Loucy (cell line): ENCODE measurements around the gene LDB3.

Experiments
- H2AFZ ChIP-seq: fragments of 200-600 bp; sonication (generic); 2 replicates; pipeline ENCODE4 v1.6.0; 2016; ENCODE audit warnings: antibody characterized with exemption, mild to moderate bottlenecking, low read length, moderate library complexity
- H3F3A ChIP-seq: fragments of 200-600 bp; 2 replicates; pipeline ENCODE4 v1.6.0; 2016; ENCODE audit warnings: antibody characterized with exemption, low read depth, mild to moderate bottlenecking
- H3K27me3 ChIP-seq: fragments of 200-600 bp; sonication (generic); 2 replicates; pipeline ENCODE4 v1.6.1; 2014; ENCODE audit warnings: low read length, mild to moderate bottlenecking; ENCODE audit not compliant: insufficient read depth, poor library complexity, severe bottlenecking
- H3K36me3 ChIP-seq: fragments of 200-600 bp; sonication (generic); 2 replicates; pipeline ENCODE4 v1.6.1; 2016; ENCODE audit warnings: low read length; ENCODE audit not compliant: insufficient read depth
- H3K4me1 ChIP-seq: fragments of 200-600 bp; sonication (generic); 2 replicates; pipeline ENCODE4 v1.5.1; 2014; ENCODE audit warnings: low read length, mild to moderate bottlenecking; ENCODE audit not compliant: insufficient read depth, poor library complexity, severe bottlenecking
- H3K4me2 ChIP-seq: fragments of 200-600 bp; sonication (generic); 2 replicates; pipeline ENCODE4 v1.6.0; 2014; ENCODE audit warnings: antibody characterized with exemption, low read length, low read depth, mild to moderate bottlenecking; ENCODE audit not compliant: poor library complexity, severe bottlenecking
- H3K4me3 ChIP-seq: fragments of 200-600 bp; sonication (generic); 2 replicates; pipeline ENCODE4 v1.5.1; 2014; ENCODE audit warnings: low read length, mild to moderate bottlenecking, mixed read lengths; ENCODE audit not compliant: poor library complexity, severe bottlenecking
- H3K79me2 ChIP-seq: fragments of 200-600 bp; sonication (generic); 2 replicates; pipeline ENCODE4 v1.6.1; 2014; ENCODE audit warnings: low read length; ENCODE audit not compliant: insufficient read depth
- H3K9ac ChIP-seq: fragments of 200-600 bp; sonication (generic); 2 replicates; pipeline ENCODE4 v1.6.0; 2014; ENCODE audit warnings: mild to moderate bottlenecking, low read depth, low read length, moderate library complexity; ENCODE audit not compliant: poor library complexity, severe bottlenecking
- H3K9me2 ChIP-seq: fragments of 200-600 bp; sonication (generic); replicated peaks from 2 replicates; pipeline ENCODE4 v1.6.1; 2016; ENCODE audit warnings: low read depth, low read length, mixed read lengths
- H3K9me3 ChIP-seq: fragments of 200-600 bp; sonication (generic); 2 replicates; pipeline ENCODE4 v1.6.1; 2014; ENCODE audit warnings: mild to moderate bottlenecking, antibody characterized with exemption, low read length, low read depth; ENCODE audit not compliant: insufficient read depth
- H4K20me1 ChIP-seq: fragments of 200-600 bp; sonication (generic); 2 replicates; pipeline ENCODE4 v1.6.0; 2014; ENCODE audit warnings: antibody characterized with exemption, low read length, mild to moderate bottlenecking; ENCODE audit not compliant: insufficient read depth, poor library complexity, severe bottlenecking
- CTCF ChIP-seq: fragments of 200-600 bp; sonication (generic); conservative IDR thresholded peaks from 2 replicates; pipeline ENCODE4 v1.5.1; 2014; ENCODE audit warnings: mild to moderate bottlenecking, antibody characterized with exemption, low read length
- EZH2phosphoT487 ChIP-seq: fragments of 200-600 bp; IDR thresholded peaks from 2 replicates; pipeline ENCODE4 v1.6.1; 2018; ENCODE audit warnings: antibody characterized with exemption, mild to moderate bottlenecking, moderate library complexity, borderline replicate concordance

The LDB3 gene

DNA sequence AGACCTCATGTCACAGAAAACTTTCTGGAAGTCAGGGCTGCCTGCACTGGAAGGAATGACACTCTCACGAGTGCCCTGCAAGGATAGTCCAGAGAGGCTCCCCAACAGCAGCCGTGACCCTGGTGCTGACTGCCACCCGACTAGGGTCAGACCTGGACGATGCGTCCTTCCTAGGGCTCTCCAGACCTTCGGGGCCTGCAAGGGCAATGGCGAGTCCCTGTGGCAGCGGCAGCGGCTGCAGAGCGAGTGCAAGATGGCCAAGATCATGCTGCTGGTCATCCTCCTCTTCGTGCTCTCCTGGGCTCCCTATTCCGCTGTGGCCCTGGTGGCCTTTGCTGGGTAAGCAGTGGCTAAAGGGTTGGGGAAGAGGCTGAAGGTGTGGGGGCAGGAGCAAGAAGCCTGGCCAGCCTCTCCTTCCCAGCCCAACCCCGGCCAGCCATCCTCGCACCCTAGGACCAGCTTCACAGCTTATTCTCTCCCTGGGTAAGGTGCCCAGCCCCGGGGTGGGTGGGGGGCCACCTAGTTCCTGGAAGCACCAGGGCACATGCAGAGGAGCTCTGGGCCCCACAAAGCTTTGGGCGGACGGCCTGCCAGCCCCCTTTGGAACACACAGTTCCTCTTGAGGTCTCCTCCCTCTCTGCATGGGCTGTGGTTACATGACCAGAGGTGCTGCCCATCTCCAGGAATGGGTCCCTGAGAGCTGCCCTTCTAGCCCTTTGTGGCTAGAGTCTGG lies 8.4 kb upstream of the LDB3 start:
- Histone ChIP-seq H2AFZ (no peak overlapping the region), H3K4me1 (no peaks in the 10 kb centered on the region), H3K79me2 (no peaks in the 10 kb centered on the region), H3K36me3 (no peaks in the 10 kb centered on the region), H3K9me2 (no peaks in the 10 kb centered on the region), H3K4me3 (no peak overlapping the region), H3K27me3 (no peaks in the 10 kb centered on the region), H3K9ac (no peak overlapping the region), H3F3A (no peaks in the 10 kb centered on the region), H4K20me1 (no peaks in the 10 kb centered on the region), H3K4me2 (no peak overlapping the region), H3K9me3 (no peaks in the 10 kb centered on the region)
- no peak for TF ChIP-seq EZH2phosphoT487
- TF ChIP-seq CTCF, result no peak

- Histone ChIP-seq H3K27me3 (no peaks in the 10 kb centered on the region), H3K79me2 (no peaks in the 10 kb centered on the region), H3K9me2 (no peaks in the 10 kb centered on the region), H3F3A (no peaks in the 10 kb centered on the region), H3K4me2 (no peak overlapping the region), H3K9me3 (no peaks in the 10 kb centered on the region), H3K4me3 (no peak overlapping the region), H2AFZ (no peak overlapping the region), H3K9ac (no peak overlapping the region), H3K4me1 (no peaks in the 10 kb centered on the region), H4K20me1 (no peaks in the 10 kb centered on the region), H3K36me3 (no peaks in the 10 kb centered on the region)
- TF ChIP-seq CTCF (no peak), EZH2phosphoT487 (no peak)
Observed at GRCh38 chr10:86661161-86662025, 6.9 kb upstream of the LDB3 start.

GRCh38 chr10:86662186-86663045 lies 5.9 kb upstream of the LDB3 start:
- Histone ChIP-seq H3K9me3 (no peaks in the 10 kb centered on the region), H3K4me2 (no peak overlapping the region), H3K79me2 (no peaks in the 10 kb centered on the region), H3K27me3 (no peaks in the 10 kb centered on the region), H3F3A (no peaks in the 10 kb centered on the region), H2AFZ (no peak overlapping the region), H4K20me1 (no peaks in the 10 kb centered on the region), H3K4me3 (no peak overlapping the region), H3K36me3 (no peaks in the 10 kb centered on the region), H3K4me1 (no peaks in the 10 kb centered on the region), H3K9ac (no peak overlapping the region), H3K9me2 (no peaks in the 10 kb centered on the region)
- TF ChIP-seq EZH2phosphoT487 (no peak), CTCF (no peak)
